Body of pancreas (tissue), 4 donors: ENCODE measurements around the gene STAB1.
A peak's percentile ranks its signal among the peaks of the same experiment; 100 is the strongest.

Source experiments
- CTCF ChIP-seq, 7 experiments: fragments of 450-650 bp in 4 of 7; fragments of 200-600 bp in 3 of 7; sonication (generic) in 3 of 7; IDR thresholded peaks; one replicate each; pipeline ENCODE4 v1.5.1; 2016 to 2019; ENCODE audit warnings: antibody characterized with exemption in 7 of 7
- POLR2A ChIP-seq, 3 donors: fragments of 450-650 bp; IDR thresholded peaks; one replicate each; pipeline ENCODE4 v1.6.1; 2016; ENCODE audit warnings: antibody characterized with exemption in 3 of 3, mild to moderate bottlenecking in 2 of 3

- TF ChIP-seq CTCF (IDR thresholded peaks at IDR 0.05) (peak in 1 of 7 experiments; percentile 14), POLR2A (IDR thresholded peaks at IDR 0.05) (no peak)
These were observed 8.8 kb downstream of the STAB1 start for GRCh38 chr3:52503788-52504424.
